ENCODE measurements around the gene CLDN14. TPM values are rescaled to one million over a fixed set of nuclear protein-coding genes. Genes with fewer than 3 reads are reported as not detected.

Gene CLDN14
- total RNA-seq, 1 donor from 2014 or later = not detected

GRCh38 chr21:36504067-36505058 is 24.4 kb upstream of the CLDN14 start:
- DNase-seq (ENCODE audit: missing footprints) (no peak), ATAC-seq (no peak)
- intact Hi-C loops (cut with DNase I) = loop anchor here (5.0 kb wide), 1 partner anchor 423 kb away; no protein-coding TSS in a partner anchor

- DNase-seq (ENCODE audit: missing footprints) (no peak), ATAC-seq (no peak)
- intact Hi-C loops (cut with DNase I) = loop anchor here (5.0 kb wide), 1 partner anchor 425 kb away; no protein-coding TSS in a partner anchor
Observed at GRCh38 chr21:36502365-36502764, 22.4 kb upstream of the CLDN14 start.

- intact Hi-C loops (cut with DNase I) = loop anchor here (5.0 kb wide), 1 partner anchor 426 kb away; no protein-coding TSS in a partner anchor
- ATAC-seq (no peak), DNase-seq (ENCODE audit: missing footprints) (no peak)
Observed at GRCh38 chr21:36501589-36501892, 21.6 kb upstream of the CLDN14 start.

GRCh38 chr21:36499578-36500471 is 19.9 kb upstream of the CLDN14 start:
- intact Hi-C loops (cut with DNase I) = loop anchor here (5.0 kb wide), 1 partner anchor 427 kb away; no protein-coding TSS in a partner anchor
- ATAC-seq (peak; percentile 57), DNase-seq (ENCODE audit: missing footprints) (no peak)

GRCh38 chr21:36494557-36494956 is 14.6 kb upstream of the CLDN14 start:
- no peak for DNase-seq (ENCODE audit: missing footprints)
- intact Hi-C loops (cut with DNase I) = no loop called here
- ATAC-seq = no peak

GRCh38 chr21:36491209-36491910 is 11.4 kb upstream of the CLDN14 start:
- ATAC-seq (no peak), DNase-seq (ENCODE audit: missing footprints) (no peak)
- intact Hi-C loops (cut with DNase I) = no loop called here

GRCh38 chr21:36489776-36490165 is 9.8 kb upstream of the CLDN14 start:
- intact Hi-C loops (cut with DNase I) = no loop called here
- DNase-seq (ENCODE audit: missing footprints) = no peak
- no peak for ATAC-seq

- no peak for ATAC-seq
- no peak for DNase-seq (ENCODE audit: missing footprints)
- intact Hi-C loops (cut with DNase I) = no loop called here
Observed at GRCh38 chr21:36489103-36489775, 9.3 kb upstream of the CLDN14 start.

- DNase-seq (ENCODE audit: missing footprints) (no peak), ATAC-seq (no peak)
- intact Hi-C loops (cut with DNase I) = no loop called here
Observed at GRCh38 chr21:36487641-36488307, 7.9 kb upstream of the CLDN14 start.

GRCh38 chr21:36486246-36486645 is 6.3 kb upstream of the CLDN14 start:
- intact Hi-C loops (cut with DNase I) = no loop called here
- ATAC-seq (no peak), DNase-seq (ENCODE audit: missing footprints) (no peak)

- intact Hi-C loops (cut with DNase I) = no loop called here
- no peak for DNase-seq (ENCODE audit: missing footprints)
- ATAC-seq = no peak
Observed at GRCh38 chr21:36485476-36485875, 5.6 kb upstream of the CLDN14 start.

GRCh38 chr21:36483095-36483494 is 3.2 kb upstream of the CLDN14 start:
- DNase-seq (ENCODE audit: missing footprints) (no peak), ATAC-seq (no peak)
- intact Hi-C loops (cut with DNase I) = no loop called here

GRCh38 chr21:36482673-36483072 is 2.8 kb upstream of the CLDN14 start:
- intact Hi-C loops (cut with DNase I) = no loop called here
- DNase-seq (ENCODE audit: missing footprints) (no peak), ATAC-seq (no peak)

- DNase-seq (ENCODE audit: missing footprints) (no peak), ATAC-seq (no peak)
- intact Hi-C loops (cut with DNase I) = no loop called here
Observed at GRCh38 chr21:36482181-36482580, 2.3 kb upstream of the CLDN14 start.

- intact Hi-C loops (cut with DNase I) = no loop called here
- no peak for DNase-seq (ENCODE audit: missing footprints)
- ATAC-seq = no peak
Observed at GRCh38 chr21:36481639-36482038, 1.7 kb upstream of the CLDN14 start.

- ATAC-seq (no peak), DNase-seq (ENCODE audit: missing footprints) (no peak)
- intact Hi-C loops (cut with DNase I) = no loop called here
Observed at GRCh38 chr21:36480618-36481017, 696 bp upstream of the CLDN14 start.

GRCh38 chr21:36478941-36479340 is 981 bp downstream of the CLDN14 start:
- intact Hi-C loops (cut with DNase I) = no loop called here
- DNase-seq (ENCODE audit: missing footprints) (no peak), ATAC-seq (no peak)

- DNase-seq (ENCODE audit: missing footprints) = no peak
- intact Hi-C loops (cut with DNase I) = no loop called here
- no peak for ATAC-seq
Observed at GRCh38 chr21:36478207-36478701, 1.7 kb downstream of the CLDN14 start.
